ENCODE measurements around the gene ATP13A5. TPM values are rescaled to one million over a fixed set of nuclear protein-coding genes. Genes with fewer than 3 reads are reported as not detected.

ATP13A5 gene
- total and polyA plus RNA-seq, 2 experiments from 2014 or later = not detected

DNA sequence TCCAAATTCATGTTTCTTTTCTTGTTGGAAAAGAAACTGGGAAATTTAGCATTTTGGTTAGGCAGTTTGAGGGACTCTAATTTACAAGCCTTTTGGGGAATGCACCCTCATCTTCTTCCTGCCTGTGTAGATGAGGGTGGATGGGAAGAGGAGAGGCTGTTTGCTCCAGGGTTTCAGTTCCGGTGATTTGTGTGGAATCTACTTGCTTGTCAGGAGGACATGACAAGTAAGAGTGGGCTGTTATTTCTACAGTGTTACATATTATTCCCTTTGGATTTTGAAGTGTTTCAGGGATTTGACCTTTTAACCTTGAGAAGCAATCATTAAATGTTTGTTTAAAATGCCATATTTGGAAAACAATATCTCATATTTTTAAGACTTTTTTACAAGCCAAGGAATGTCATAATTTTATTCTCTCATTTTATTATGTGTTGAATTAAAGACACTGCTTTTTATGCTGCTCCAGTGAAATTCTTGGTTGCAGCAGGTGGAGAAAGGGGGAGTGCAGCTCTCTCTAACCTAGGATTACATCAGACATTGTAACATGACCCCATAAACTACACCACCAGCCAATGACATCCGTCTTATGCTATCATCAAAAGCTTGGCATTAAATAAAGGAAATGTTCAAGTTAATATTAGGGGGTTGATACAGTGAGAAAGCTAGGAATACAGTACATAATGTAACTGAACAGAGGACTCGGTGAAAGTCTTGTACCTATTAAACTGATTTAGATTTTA, 107.3 kb downstream of the ATP13A5 start:
- Histone ChIP-seq H3K79me2 (no peaks in the 10 kb centered on the region), H3K4me3 (no peak overlapping the region), H3K4me1 (ENCODE audit: insufficient read depth) (no peaks in the 10 kb centered on the region), H3K27ac (no peak overlapping the region), H2AFZ (no peak overlapping the region), H3K27me3 (no peaks in the 10 kb centered on the region), H3K9me2 (replicated peaks; ENCODE audit: insufficient read depth) (no peaks in the 10 kb centered on the region), H3K4me2 (no peak overlapping the region), H3K9me3 (ENCODE audit: low read depth) (no peaks in the 10 kb centered on the region), H4K20me1 (ENCODE audit: insufficient read depth, poor library complexity, severe bottlenecking) (no peaks in the 10 kb centered on the region), H3K36me3 (replicated peaks; ENCODE audit: insufficient read depth, low read depth) (no peaks in the 10 kb centered on the region)
- TF ChIP-seq CTCF (IDR thresholded peaks at IDR 0.05; ENCODE audit: poor library complexity) (no peak), EZH2phosphoT487 (IDR thresholded peaks at IDR 0.05; ENCODE audit: low read depth, severe bottlenecking, unreplicated experiment) (no peak), EZH2 (IDR thresholded peaks at IDR 0.05; ENCODE audit: borderline replicate concordance) (no peak)
- WGBS (ENCODE audit: low lambda C conversion rate, missing lambda C conversion rate) = 81% methylated on average over 3 of the region's 3 CpGs
- DNase-seq (ENCODE audit: low spot score) = no peak

GRCh38 chr3:193270451-193270850, 108.1 kb downstream of the ATP13A5 start:
- H3K4me1 ChIP-seq (ENCODE audit: insufficient read depth) = no peaks in the 10 kb centered on the region
- H3K9me2 ChIP-seq (replicated peaks; ENCODE audit: insufficient read depth) = no peaks in the 10 kb centered on the region
- H3K27me3 ChIP-seq = no peaks in the 10 kb centered on the region
- DNase-seq (ENCODE audit: low spot score) = no peak
- no peak overlapping the region for H3K4me3 ChIP-seq
- no peaks in the 10 kb centered on the region for H3K36me3 ChIP-seq (replicated peaks; ENCODE audit: insufficient read depth, low read depth)
- WGBS (ENCODE audit: low lambda C conversion rate, missing lambda C conversion rate) = 85% methylated on average over 3 of the region's 3 CpGs
- H3K79me2 ChIP-seq = no peaks in the 10 kb centered on the region
- no peaks in the 10 kb centered on the region for H3K9me3 ChIP-seq (ENCODE audit: low read depth)
- H4K20me1 ChIP-seq (ENCODE audit: insufficient read depth, poor library complexity, severe bottlenecking) = no peaks in the 10 kb centered on the region
- H3K4me2 ChIP-seq = no peak overlapping the region
- no peak overlapping the region for H2AFZ ChIP-seq
- no peak overlapping the region for H3K27ac ChIP-seq
- TF ChIP-seq EZH2 (IDR thresholded peaks at IDR 0.05; ENCODE audit: borderline replicate concordance) (no peak), EZH2phosphoT487 (IDR thresholded peaks at IDR 0.05; ENCODE audit: low read depth, severe bottlenecking, unreplicated experiment) (no peak), CTCF (IDR thresholded peaks at IDR 0.05; ENCODE audit: poor library complexity) (no peak)

DNA sequence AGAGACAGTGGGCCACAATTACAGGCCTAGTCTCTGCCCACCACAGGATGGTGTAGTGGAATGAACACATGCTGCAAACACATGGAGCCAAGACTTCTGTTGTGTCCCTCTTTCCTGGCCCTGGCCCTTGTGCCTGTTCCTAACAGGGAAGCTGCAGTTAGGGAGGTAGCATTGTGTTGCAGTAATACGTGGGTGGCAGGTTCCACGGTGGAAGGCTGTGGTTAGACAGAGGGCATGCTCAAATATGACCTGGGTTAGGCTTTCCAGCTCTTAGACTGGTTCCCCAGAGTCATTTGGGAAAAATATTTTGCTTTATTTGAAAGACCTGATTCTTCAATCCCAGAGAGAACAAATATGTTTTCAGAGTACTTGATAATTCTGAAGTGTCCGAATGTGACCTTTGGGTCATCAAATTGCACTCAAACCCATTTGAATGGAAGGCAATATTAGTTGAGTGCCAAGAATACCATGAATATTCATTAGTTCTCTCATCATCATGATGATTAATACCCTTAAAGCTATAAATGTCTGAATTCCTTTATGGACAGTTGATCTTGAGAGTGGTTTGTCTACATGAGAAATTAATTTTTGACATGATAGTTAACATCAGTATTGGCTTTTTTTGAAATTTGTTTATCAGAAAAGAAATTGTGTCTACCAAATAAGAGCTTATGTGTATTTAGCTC, 109.1 kb downstream of the ATP13A5 start:
- Histone ChIP-seq H3K4me1 (ENCODE audit: insufficient read depth) (no peaks in the 10 kb centered on the region), H3K27me3 (no peaks in the 10 kb centered on the region), H3K36me3 (replicated peaks; ENCODE audit: insufficient read depth, low read depth) (no peaks in the 10 kb centered on the region), H3K9me2 (replicated peaks; ENCODE audit: insufficient read depth) (no peaks in the 10 kb centered on the region), H4K20me1 (ENCODE audit: insufficient read depth, poor library complexity, severe bottlenecking) (no peaks in the 10 kb centered on the region), H3K79me2 (no peaks in the 10 kb centered on the region), H3K4me2 (no peak overlapping the region), H2AFZ (no peak overlapping the region), H3K27ac (no peak overlapping the region), H3K9me3 (ENCODE audit: low read depth) (no peaks in the 10 kb centered on the region), H3K4me3 (no peak overlapping the region)
- DNase-seq (ENCODE audit: low spot score) = no peak
- 98% methylated on average over 3 of the region's 3 CpGs for WGBS (ENCODE audit: low lambda C conversion rate, missing lambda C conversion rate)
- no peak for TF ChIP-seq EZH2 (IDR thresholded peaks at IDR 0.05; ENCODE audit: borderline replicate concordance)
- no peak for TF ChIP-seq CTCF (IDR thresholded peaks at IDR 0.05; ENCODE audit: poor library complexity)
- no peak for TF ChIP-seq EZH2phosphoT487 (IDR thresholded peaks at IDR 0.05; ENCODE audit: low read depth, severe bottlenecking, unreplicated experiment)
